CD4-positive, alpha-beta T cell (primary cell): ENCODE data around the gene PCYOX1L. TPM values are rescaled to one million over a fixed set of nuclear protein-coding genes. Genes with fewer than 3 reads are reported as not detected.
A peak's percentile ranks its signal among the peaks of the same experiment; 100 is the strongest.

ENCODE experiments used
- ATAC-seq: fragments of 200-7000 bp; cut with Tn5 transposase; one replicate; pipeline ENCODE4 v1.10.0; 2022; ENCODE audit warnings: mild to moderate bottlenecking; ENCODE audit not compliant: poor library complexity
- CTCF ChIA-PET: fragments of 350-600 bp; sonication (Branson Sonifier 250); formaldehyde crosslinking; loops from one replicate; lab custom pipeline; 2021; ENCODE audit warnings: antibody characterized with exemption, inconsistent platforms; lab: Charles Lee
- POLR2A ChIA-PET: fragments of 350-600 bp; sonication (Branson Sonifier 250); formaldehyde crosslinking; loops from one replicate; lab custom pipeline; 2021; ENCODE audit warnings: antibody characterized with exemption, inconsistent platforms; lab: Charles Lee
- DNase-seq, 14 experiments: peaks; one replicate each; pipeline ENCODE4 v3.0.0-alpha.2; 2013 to 2020; ENCODE audit warnings: mixed read lengths in 2 of 14
- H3K27ac ChIP-seq, 2 donors: one replicate each; pipeline versions ENCODE4 v1.5.1 to v1.7.0; 2013; ENCODE audit warnings: low read length in 2 of 2, low read depth in 1 of 2, mild to moderate bottlenecking in 1 of 2
- H3K27me3 ChIP-seq, 2 experiments: 1 replicate in 1 of 2; 2 replicates in 1 of 2; pipeline versions ENCODE4 v1.6.1 to v1.7.0; 2013; ENCODE audit warnings: low read length in 2 of 2, control low read depth in 1 of 2, mild to moderate bottlenecking in 1 of 2, moderate library complexity in 1 of 2; ENCODE audit not compliant: insufficient read depth in 2 of 2, control insufficient read depth in 1 of 2
- H3K36me3 ChIP-seq: one replicate; pipeline ENCODE4 v1.6.1; 2013; ENCODE audit warnings: low read length, control low read depth; ENCODE audit not compliant: insufficient read depth
- H3K4me1 ChIP-seq: one replicate; pipeline ENCODE4 v1.6.1; 2013; ENCODE audit warnings: low read length, control low read depth; ENCODE audit not compliant: insufficient read depth
- H3K4me3 ChIP-seq: one replicate; pipeline ENCODE4 v1.5.1; 2013; ENCODE audit warnings: mild to moderate bottlenecking, low read length, moderate library complexity
- H3K9me3 ChIP-seq, 2 experiments: 1 replicate in 1 of 2; 2 replicates in 1 of 2; pipeline versions ENCODE4 v1.6.1 to v1.7.0; 2013; ENCODE audit warnings: low read length in 2 of 2, mild to moderate bottlenecking in 2 of 2, control low read depth in 1 of 2, moderate library complexity in 1 of 2; ENCODE audit not compliant: control insufficient read depth in 1 of 2, insufficient read depth in 1 of 2
- H3K27ac Mint-ChIP-seq: one replicate; pipeline ENCODE4 v1.8.0; 2020; ENCODE audit warnings: mixed read lengths
- H3K27me3 Mint-ChIP-seq: one replicate; pipeline ENCODE4 v1.8.0; 2021; ENCODE audit warnings: mixed read lengths
- H3K36me3 Mint-ChIP-seq: one replicate; pipeline ENCODE4 v1.8.0; 2021; ENCODE audit warnings: low read depth, mixed read lengths
- H3K4me1 Mint-ChIP-seq: one replicate; pipeline ENCODE4 v1.8.0; 2021; ENCODE audit warnings: low read depth, mixed read lengths
- H3K4me3 Mint-ChIP-seq: one replicate; pipeline ENCODE4 v1.8.0; 2020; ENCODE audit warnings: mild to moderate bottlenecking, mixed read lengths
- H3K9me3 Mint-ChIP-seq: one replicate; pipeline ENCODE4 v1.8.0; 2020; ENCODE audit warnings: mixed read lengths
- intact Hi-C, 2 experiments: fragments of 100-400 bp; cut with DNase I in 1 of 2; cut with micrococcal nuclease in 1 of 2; formaldehyde crosslinking; loops; one replicate each; pipeline versions ENCODE4 v1.15.1 to v1.9.0; 2023 to 2025; cut with DNase I, micrococcal nuclease
- polyA plus RNA-seq, 2 donors: library from polyadenylated mRNA; unstranded; fragments of 120-200 nt; gene quantifications; one replicate each; pipeline ENCODE4 v1.2.1, GENCODE V29; 2013
- total RNA-seq, 174 experiments: library from RNA in 2 of 174; stranded (reverse) in 2 of 174; gene quantifications; one replicate each; pipeline ENCODE4 v1.2.3 and lab custom pipeline; 2021 to 2026
- TF ChIP-seq, protein P1 (sequence below): fragments of 200-600 bp; IDR thresholded peaks from one replicate; pipeline ENCODE4 v1.8.0; 2022; ENCODE audit warnings: antibody characterized with exemption, mild to moderate bottlenecking

PCYOX1L gene
- total RNA-seq (10 to 100 TPM; 22.9 to 24.8 TPM), total RNA-seq (lab: John Stamatoyannopoulos, UW) (6.7 to 95.6 (median 42.7) reads per million in 172 experiments)
- polyA plus RNA-seq (2013, experiment 1 of 2): 25.6 TPM
- 35.1 TPM for polyA plus RNA-seq (2013, experiment 2 of 2)

DNA sequence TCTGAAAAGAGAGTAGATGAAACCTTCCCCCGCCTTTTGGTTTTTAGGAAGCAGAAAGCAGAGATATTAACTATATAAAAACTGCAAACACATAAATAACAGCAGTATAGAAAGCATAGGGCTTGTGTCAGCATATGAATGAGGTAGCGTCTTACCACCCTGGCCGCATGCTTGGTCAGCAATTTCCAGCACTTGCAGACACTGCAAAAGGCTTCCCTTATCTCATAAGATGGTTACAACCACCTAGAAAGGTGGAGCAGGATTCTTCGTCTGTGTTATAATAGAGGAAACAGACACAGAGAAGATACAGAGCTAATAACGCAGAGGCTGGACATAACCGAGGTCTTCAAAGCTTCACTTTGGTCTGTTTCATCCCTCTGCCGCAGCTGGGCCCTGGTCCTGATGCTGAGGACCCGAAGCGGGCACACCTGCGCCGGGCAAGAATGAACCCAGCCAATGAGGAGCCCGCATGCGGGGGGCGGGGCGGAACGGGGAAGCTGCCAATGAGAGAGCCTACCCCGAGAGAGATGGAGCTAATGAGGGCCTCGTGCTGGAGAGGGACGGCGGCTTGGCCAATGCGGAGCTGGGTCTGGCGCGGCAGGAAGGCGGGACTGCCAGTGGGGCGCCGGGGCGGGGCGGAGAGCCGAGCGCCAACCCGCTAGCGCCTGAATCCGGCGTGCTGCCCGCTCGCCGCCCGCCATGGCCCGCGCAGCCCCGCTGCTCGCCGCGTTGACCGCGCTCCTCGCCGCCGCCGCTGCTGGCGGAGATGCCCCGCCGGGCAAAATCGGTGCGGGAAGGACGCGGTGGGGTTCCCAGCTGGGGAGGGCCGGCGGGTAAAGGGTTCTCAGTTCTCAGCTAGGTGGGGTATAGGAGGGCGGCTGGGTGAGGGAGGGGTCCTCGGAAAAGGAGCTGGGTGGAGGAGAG, at the start of gene PCYOX1L:
PCYOX1L (plus strand) TSS at position 677 of the 924 bp plus-strand sequence; CDS start at position 700, 23 bp downstream.
- Mint-ChIP-seq H3K27me3 (no peaks in the 10 kb centered on the region), H3K4me3 (peak within 1 kb of the TSS; percentile 94), H3K36me3 (peaks cover 52% of the 10 kb centered on the region), H3K9me3 (no peaks in the 10 kb centered on the region), H3K4me1 (peaks cover 71% of the 10 kb centered on the region), H3K27ac (peak within 1 kb of the TSS; percentile 91)
- intact Hi-C loops: loop anchor here (1.0 to 10.0 kb wide), 4 partner anchors 9 to 543 kb away; partner anchors contain the start of genes GRPEL2 (in 2 of the 2) and CSNK1A1 (in 1 of the 2)
- DNase-seq: peak; percentile 85 to 98 (median 96)
- ATAC-seq: peak; percentile 96
- H3K27me3 ChIP-seq: no peaks in the 10 kb centered on the region
- POLR2A ChIA-PET: interaction anchor here (0.6 to 8.0 kb wide), 15 partner anchors 10 to 975 kb away, joined by 3 to 194 read pairs (median 7); partner anchors contain the start of genes CSNK1A1, GRPEL2 and SLC26A2
- CTCF ChIA-PET: interaction anchor here (1.1 to 3.8 kb wide), 4 partner anchors 10 to 193 kb away, joined by 3 to 32 read pairs (median 12); partner anchors contain the start of genes CSNK1A1 and GRPEL2
- H3K36me3 ChIP-seq: peaks cover 32% of the 10 kb centered on the region
- TF ChIP-seq, protein P1, sequence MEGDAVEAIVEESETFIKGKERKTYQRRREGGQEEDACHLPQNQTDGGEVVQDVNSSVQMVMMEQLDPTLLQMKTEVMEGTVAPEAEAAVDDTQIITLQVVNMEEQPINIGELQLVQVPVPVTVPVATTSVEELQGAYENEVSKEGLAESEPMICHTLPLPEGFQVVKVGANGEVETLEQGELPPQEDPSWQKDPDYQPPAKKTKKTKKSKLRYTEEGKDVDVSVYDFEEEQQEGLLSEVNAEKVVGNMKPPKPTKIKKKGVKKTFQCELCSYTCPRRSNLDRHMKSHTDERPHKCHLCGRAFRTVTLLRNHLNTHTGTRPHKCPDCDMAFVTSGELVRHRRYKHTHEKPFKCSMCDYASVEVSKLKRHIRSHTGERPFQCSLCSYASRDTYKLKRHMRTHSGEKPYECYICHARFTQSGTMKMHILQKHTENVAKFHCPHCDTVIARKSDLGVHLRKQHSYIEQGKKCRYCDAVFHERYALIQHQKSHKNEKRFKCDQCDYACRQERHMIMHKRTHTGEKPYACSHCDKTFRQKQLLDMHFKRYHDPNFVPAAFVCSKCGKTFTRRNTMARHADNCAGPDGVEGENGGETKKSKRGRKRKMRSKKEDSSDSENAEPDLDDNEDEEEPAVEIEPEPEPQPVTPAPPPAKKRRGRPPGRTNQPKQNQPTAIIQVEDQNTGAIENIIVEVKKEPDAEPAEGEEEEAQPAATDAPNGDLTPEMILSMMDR: no peak
- peak within 1 kb of the TSS; percentile 67 to 82 for H3K27ac ChIP-seq
- H3K9me3 ChIP-seq: no peaks in the 10 kb centered on the region
- H3K4me1 ChIP-seq: peaks cover 47% of the 10 kb centered on the region
- H3K4me3 ChIP-seq: peak within 1 kb of the TSS; percentile 67

- no peak overlapping the region for H3K27ac ChIP-seq
- H3K27me3 ChIP-seq: no peaks in the 10 kb centered on the region
- no peaks in the 10 kb centered on the region for H3K9me3 Mint-ChIP-seq
- no peaks in the 10 kb centered on the region for H3K9me3 ChIP-seq
- peaks cover 7% of the 10 kb centered on the region for H3K4me1 Mint-ChIP-seq
- no peaks in the 10 kb centered on the region for H3K36me3 ChIP-seq
- no peak overlapping the region for H3K27ac Mint-ChIP-seq
- no peak for ATAC-seq
- ChIA-PET CTCF (no interaction called here), POLR2A (no interaction called here)
- intact Hi-C loops: no loop called here
- H3K4me3 ChIP-seq: no peak overlapping the region
- no peaks in the 10 kb centered on the region for H3K27me3 Mint-ChIP-seq
- no peak for DNase-seq
- no peak overlapping the region for H3K4me3 Mint-ChIP-seq
- no peaks in the 10 kb centered on the region for H3K4me1 ChIP-seq
- TF ChIP-seq, protein P1: no peak
- no peaks in the 10 kb centered on the region for H3K36me3 Mint-ChIP-seq
Observed at GRCh38 chr5:149309354-149309753, 48.5 kb upstream of the PCYOX1L start.

GRCh38 chr5:149310488-149310887, 47.4 kb upstream of the PCYOX1L start:
- no peak overlapping the region for H3K27ac Mint-ChIP-seq
- Histone ChIP-seq H3K36me3 (no peaks in the 10 kb centered on the region), H3K4me3 (no peak overlapping the region), H3K4me1 (no peaks in the 10 kb centered on the region), H3K9me3 (no peaks in the 10 kb centered on the region), H3K27me3 (no peaks in the 10 kb centered on the region), H3K27ac (no peak overlapping the region)
- no peak for ATAC-seq
- H3K27me3 Mint-ChIP-seq: no peaks in the 10 kb centered on the region
- no peaks in the 10 kb centered on the region for H3K9me3 Mint-ChIP-seq
- TF ChIP-seq, protein P1: no peak
- no peak overlapping the region for H3K4me3 Mint-ChIP-seq
- H3K36me3 Mint-ChIP-seq: no peaks in the 10 kb centered on the region
- POLR2A ChIA-PET: no interaction called here
- H3K4me1 Mint-ChIP-seq: peaks cover 7% of the 10 kb centered on the region
- intact Hi-C loops: no loop called here
- CTCF ChIA-PET: no interaction called here
- DNase-seq: no peak
